Stimulated activated naive CD4-positive, alpha-beta T cell treated with Interleukin-2 at 50 U/mL for 16 hours (primary cell): ENCODE measurements around the gene AOPEP.

ENCODE experiments used
- DNase-seq: peaks from one replicate; lab custom pipeline; 2025; lab: John Stamatoyannopoulos, UW

Gene AOPEP

GRCh38 chr9:94918038-94918753 is 191.7 kb downstream of the AOPEP start:
- DNase-seq, result no peak

- no peak for DNase-seq
These were observed 193.0 kb downstream of the AOPEP start for GRCh38 chr9:94919376-94920098.

- no peak for DNase-seq
These were observed 194.1 kb downstream of the AOPEP start for GRCh38 chr9:94920420-94921091.

- DNase-seq, result no peak
These were observed 194.6 kb downstream of the AOPEP start for GRCh38 chr9:94921092-94921471.

- DNase-seq, result no peak
These were observed 195.2 kb downstream of the AOPEP start for GRCh38 chr9:94921656-94922055.

GRCh38 chr9:94922098-94922607 is 195.7 kb downstream of the AOPEP start:
- DNase-seq, result no peak

- no peak for DNase-seq
These were observed 196.2 kb downstream of the AOPEP start for GRCh38 chr9:94922691-94923107.

- DNase-seq, result no peak
These were observed 197.0 kb downstream of the AOPEP start for GRCh38 chr9:94923326-94924089.

- no peak for DNase-seq
These were observed 199.4 kb downstream of the AOPEP start for GRCh38 chr9:94925751-94926430.

- DNase-seq, result no peak
These were observed 199.9 kb downstream of the AOPEP start for GRCh38 chr9:94926431-94926800.

GRCh38 chr9:94927048-94927761 is 200.7 kb downstream of the AOPEP start:
- no peak for DNase-seq

- no peak for DNase-seq
These were observed 201.5 kb downstream of the AOPEP start for GRCh38 chr9:94927762-94928670.

- no peak for DNase-seq
These were observed 202.3 kb downstream of the AOPEP start for GRCh38 chr9:94928691-94929368.

GRCh38 chr9:94929369-94929756 is 202.9 kb downstream of the AOPEP start:
- no peak for DNase-seq

GRCh38 chr9:94931036-94931633 is 204.6 kb downstream of the AOPEP start:
- DNase-seq, result no peak

- DNase-seq, result no peak
These were observed 205.2 kb downstream of the AOPEP start for GRCh38 chr9:94931740-94932139.

GRCh38 chr9:94932652-94933510 is 206.4 kb downstream of the AOPEP start:
- DNase-seq, result no peak

GRCh38 chr9:94933511-94933828 is 207.0 kb downstream of the AOPEP start:
- DNase-seq, result no peak
